Panc1 (cell line): ENCODE data around the gene FCRL2.

ENCODE experiments used
- SIN3A ChIP-seq: IDR thresholded peaks from 2 replicates; pipeline ENCODE4 v1.6.1; 2012; ENCODE audit warnings: low read depth, mild to moderate bottlenecking, low read length, moderate library complexity, borderline replicate concordance; ENCODE audit not compliant: insufficient read depth
- TF ChIP-seq, protein P1 (sequence below): fragments of 450-650 bp; IDR thresholded peaks from 2 replicates; pipeline ENCODE4 v1.5.1; 2017; ENCODE audit warnings: mild to moderate bottlenecking

DNA sequence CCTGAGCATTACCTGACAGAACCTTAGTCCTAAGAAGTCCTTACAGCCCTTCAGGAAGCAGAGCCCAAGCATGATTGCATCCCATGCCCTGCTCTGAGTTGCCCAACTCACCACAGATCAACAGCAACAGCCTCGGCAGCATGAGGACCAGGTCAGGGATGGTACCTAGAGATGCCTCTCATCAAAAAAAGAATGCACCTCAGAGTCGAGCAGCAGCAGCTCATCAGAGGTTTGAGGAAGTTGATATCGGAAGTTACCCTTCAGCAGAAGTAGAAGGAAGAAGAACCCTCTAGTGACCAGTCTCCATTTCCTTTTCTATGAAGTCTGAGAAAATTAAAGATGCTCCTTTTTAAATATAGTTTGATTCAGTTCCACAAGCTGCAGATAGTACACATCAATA lies 43.0 kb upstream of the FCRL2 start, which contains the start of gene FCRL1:
- TF ChIP-seq, protein P1, sequence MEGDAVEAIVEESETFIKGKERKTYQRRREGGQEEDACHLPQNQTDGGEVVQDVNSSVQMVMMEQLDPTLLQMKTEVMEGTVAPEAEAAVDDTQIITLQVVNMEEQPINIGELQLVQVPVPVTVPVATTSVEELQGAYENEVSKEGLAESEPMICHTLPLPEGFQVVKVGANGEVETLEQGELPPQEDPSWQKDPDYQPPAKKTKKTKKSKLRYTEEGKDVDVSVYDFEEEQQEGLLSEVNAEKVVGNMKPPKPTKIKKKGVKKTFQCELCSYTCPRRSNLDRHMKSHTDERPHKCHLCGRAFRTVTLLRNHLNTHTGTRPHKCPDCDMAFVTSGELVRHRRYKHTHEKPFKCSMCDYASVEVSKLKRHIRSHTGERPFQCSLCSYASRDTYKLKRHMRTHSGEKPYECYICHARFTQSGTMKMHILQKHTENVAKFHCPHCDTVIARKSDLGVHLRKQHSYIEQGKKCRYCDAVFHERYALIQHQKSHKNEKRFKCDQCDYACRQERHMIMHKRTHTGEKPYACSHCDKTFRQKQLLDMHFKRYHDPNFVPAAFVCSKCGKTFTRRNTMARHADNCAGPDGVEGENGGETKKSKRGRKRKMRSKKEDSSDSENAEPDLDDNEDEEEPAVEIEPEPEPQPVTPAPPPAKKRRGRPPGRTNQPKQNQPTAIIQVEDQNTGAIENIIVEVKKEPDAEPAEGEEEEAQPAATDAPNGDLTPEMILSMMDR, result no peak
- TF ChIP-seq SIN3A, result no peak
